ENCODE results near the gene GTF2F2. TPM values are rescaled to one million over a fixed set of nuclear protein-coding genes. Genes with fewer than 3 reads are reported as not detected.

Gene GTF2F2
- total RNA-seq, result 19.9 and 23.6 TPM in 2 replicates

GRCh38 chr13:45119991-45120864 lies at the start of gene GTF2F2:
GTF2F2 (plus strand) TSS chr13:45120510; CDS start chr13:45120656, 146 bp downstream.
- peak within 1 kb of the TSS; percentile 91 for H3K27ac ChIP-seq (ENCODE audit: low read depth, low read length)
- no peak for TF ChIP-seq CTCF (IDR thresholded peaks at IDR 0.05; ENCODE audit: extremely low read depth, low read depth, low read length)
- H2AFZ ChIP-seq (ENCODE audit: low read length), result peak within 1 kb of the TSS; percentile 96
- DNase-seq (ENCODE audit: insufficient read length, low spot score, missing footprints), result peak; percentile 95
- H3K79me2 ChIP-seq (ENCODE audit: insufficient read depth, low read length), result peaks cover 49% of the 10 kb centered on the region
- no peaks in the 10 kb centered on the region for H3K9me3 ChIP-seq (ENCODE audit: low read depth, low read length)
- H3K4me2 ChIP-seq (ENCODE audit: insufficient read depth, low read length), result peak within 1 kb of the TSS; percentile 87
- H4K20me1 ChIP-seq (ENCODE audit: insufficient read depth, low read length), result no peaks in the 10 kb centered on the region
- peaks cover 15% of the 10 kb centered on the region for H3K4me1 ChIP-seq (ENCODE audit: insufficient read depth, low read length)
- H3K4me3 ChIP-seq (ENCODE audit: insufficient read depth, low read length), result peak within 1 kb of the TSS; percentile 89
- H3K27me3 ChIP-seq (ENCODE audit: insufficient read depth, low read length), result no peaks in the 10 kb centered on the region
- peaks cover 4% of the 10 kb centered on the region for H3K36me3 ChIP-seq (ENCODE audit: insufficient read depth, low read length)

- no peak overlapping the region for H3K4me2 ChIP-seq (ENCODE audit: insufficient read depth, low read length)
- no peak overlapping the region for H3K4me3 ChIP-seq (ENCODE audit: insufficient read depth, low read length)
- H3K9me3 ChIP-seq (ENCODE audit: low read depth, low read length), result no peaks in the 10 kb centered on the region
- no peaks in the 10 kb centered on the region for H3K36me3 ChIP-seq (ENCODE audit: insufficient read depth, low read length)
- H4K20me1 ChIP-seq (ENCODE audit: insufficient read depth, low read length), result no peaks in the 10 kb centered on the region
- H3K4me1 ChIP-seq (ENCODE audit: insufficient read depth, low read length), result no peaks in the 10 kb centered on the region
- no peaks in the 10 kb centered on the region for H3K79me2 ChIP-seq (ENCODE audit: insufficient read depth, low read length)
- DNase-seq (ENCODE audit: insufficient read length, low spot score, missing footprints), result no peak
- no peak for TF ChIP-seq CTCF (IDR thresholded peaks at IDR 0.05; ENCODE audit: extremely low read depth, low read depth, low read length)
- H3K27ac ChIP-seq (ENCODE audit: low read depth, low read length), result no peak overlapping the region
- peaks cover 13% of the 10 kb centered on the region for H3K27me3 ChIP-seq (ENCODE audit: insufficient read depth, low read length)
- H2AFZ ChIP-seq (ENCODE audit: low read length), result no peak overlapping the region
These were observed 46.5 kb upstream of the GTF2F2 start for GRCh38 chr13:45073809-45074208.

GRCh38 chr13:45074721-45075120 lies 45.6 kb upstream of the GTF2F2 start:
- Histone ChIP-seq H3K27me3 (ENCODE audit: insufficient read depth, low read length) (peaks cover 17% of the 10 kb centered on the region), H3K4me3 (ENCODE audit: insufficient read depth, low read length) (no peak overlapping the region), H3K36me3 (ENCODE audit: insufficient read depth, low read length) (no peaks in the 10 kb centered on the region), H3K4me1 (ENCODE audit: insufficient read depth, low read length) (no peaks in the 10 kb centered on the region), H4K20me1 (ENCODE audit: insufficient read depth, low read length) (no peaks in the 10 kb centered on the region), H3K27ac (ENCODE audit: low read depth, low read length) (no peak overlapping the region), H3K9me3 (ENCODE audit: low read depth, low read length) (no peaks in the 10 kb centered on the region), H3K4me2 (ENCODE audit: insufficient read depth, low read length) (no peak overlapping the region), H2AFZ (ENCODE audit: low read length) (no peak overlapping the region), H3K79me2 (ENCODE audit: insufficient read depth, low read length) (no peaks in the 10 kb centered on the region)
- DNase-seq (ENCODE audit: insufficient read length, low spot score, missing footprints), result no peak
- TF ChIP-seq CTCF (IDR thresholded peaks at IDR 0.05; ENCODE audit: extremely low read depth, low read depth, low read length), result no peak

- Histone ChIP-seq H4K20me1 (ENCODE audit: insufficient read depth, low read length) (no peaks in the 10 kb centered on the region), H3K36me3 (ENCODE audit: insufficient read depth, low read length) (no peaks in the 10 kb centered on the region), H3K79me2 (ENCODE audit: insufficient read depth, low read length) (no peaks in the 10 kb centered on the region), H3K4me3 (ENCODE audit: insufficient read depth, low read length) (no peak overlapping the region), H3K27me3 (ENCODE audit: insufficient read depth, low read length) (peaks cover 17% of the 10 kb centered on the region), H3K4me2 (ENCODE audit: insufficient read depth, low read length) (no peak overlapping the region), H3K4me1 (ENCODE audit: insufficient read depth, low read length) (no peaks in the 10 kb centered on the region), H3K27ac (ENCODE audit: low read depth, low read length) (no peak overlapping the region), H3K9me3 (ENCODE audit: low read depth, low read length) (no peaks in the 10 kb centered on the region), H2AFZ (ENCODE audit: low read length) (no peak overlapping the region)
- DNase-seq (ENCODE audit: insufficient read length, low spot score, missing footprints), result no peak
- no peak for TF ChIP-seq CTCF (IDR thresholded peaks at IDR 0.05; ENCODE audit: extremely low read depth, low read depth, low read length)
These were observed 42.3 kb upstream of the GTF2F2 start for GRCh38 chr13:45078003-45078402.
